ENCODE data around the gene SLC35B4.

The SLC35B4 gene

DNA sequence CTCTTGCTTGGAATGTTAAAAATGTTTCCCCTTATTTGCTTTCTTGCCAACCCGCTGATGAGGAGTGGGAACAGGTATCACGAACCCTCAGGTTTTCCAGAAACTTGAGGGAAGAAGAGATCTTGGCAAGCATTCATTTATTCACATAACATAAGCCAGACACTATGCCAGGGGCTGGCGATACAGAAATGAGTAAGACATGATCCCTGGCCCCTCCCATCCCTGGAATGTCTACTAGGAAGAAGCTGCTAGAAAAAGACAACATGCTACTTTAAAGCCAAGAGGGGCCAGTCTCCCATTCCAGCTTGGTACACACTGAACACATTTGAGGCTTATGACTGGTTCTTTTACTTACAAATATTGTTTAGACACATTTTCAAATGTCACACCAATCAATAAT is 26.4 kb downstream of the SLC35B4 start:
- Histone ChIP-seq H4K20me1 (ENCODE audit: low read depth, low read length) (no peaks in the 10 kb centered on the region), H3K9ac (ENCODE audit: low read length) (no peak overlapping the region), H3K27ac (ENCODE audit: low read depth, low read length) (no peak overlapping the region), H2AFZ (ENCODE audit: low read depth, low read length, severe bottlenecking) (no peak overlapping the region), H3K79me2 (ENCODE audit: insufficient read depth, low read length) (no peaks in the 10 kb centered on the region), H3K4me2 (ENCODE audit: low read depth, low read length, poor library complexity, severe bottlenecking) (no peak overlapping the region), H3K36me3 (ENCODE audit: low read length) (no peaks in the 10 kb centered on the region), H3K4me3 (ENCODE audit: insufficient read depth, low read length, poor library complexity, severe bottlenecking) (no peak overlapping the region), H3K9me2 (replicated peaks; ENCODE audit: insufficient read depth, low read length) (no peaks in the 10 kb centered on the region), H3F3A (ENCODE audit: insufficient read depth) (no peaks in the 10 kb centered on the region), H3K27me3 (ENCODE audit: low read length) (no peaks in the 10 kb centered on the region), H3K9me3 (ENCODE audit: insufficient read depth, low read length) (no peaks in the 10 kb centered on the region)
- TF ChIP-seq, protein P1, sequence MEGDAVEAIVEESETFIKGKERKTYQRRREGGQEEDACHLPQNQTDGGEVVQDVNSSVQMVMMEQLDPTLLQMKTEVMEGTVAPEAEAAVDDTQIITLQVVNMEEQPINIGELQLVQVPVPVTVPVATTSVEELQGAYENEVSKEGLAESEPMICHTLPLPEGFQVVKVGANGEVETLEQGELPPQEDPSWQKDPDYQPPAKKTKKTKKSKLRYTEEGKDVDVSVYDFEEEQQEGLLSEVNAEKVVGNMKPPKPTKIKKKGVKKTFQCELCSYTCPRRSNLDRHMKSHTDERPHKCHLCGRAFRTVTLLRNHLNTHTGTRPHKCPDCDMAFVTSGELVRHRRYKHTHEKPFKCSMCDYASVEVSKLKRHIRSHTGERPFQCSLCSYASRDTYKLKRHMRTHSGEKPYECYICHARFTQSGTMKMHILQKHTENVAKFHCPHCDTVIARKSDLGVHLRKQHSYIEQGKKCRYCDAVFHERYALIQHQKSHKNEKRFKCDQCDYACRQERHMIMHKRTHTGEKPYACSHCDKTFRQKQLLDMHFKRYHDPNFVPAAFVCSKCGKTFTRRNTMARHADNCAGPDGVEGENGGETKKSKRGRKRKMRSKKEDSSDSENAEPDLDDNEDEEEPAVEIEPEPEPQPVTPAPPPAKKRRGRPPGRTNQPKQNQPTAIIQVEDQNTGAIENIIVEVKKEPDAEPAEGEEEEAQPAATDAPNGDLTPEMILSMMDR (IDR thresholded peaks at IDR 0.05; ENCODE audit: insufficient read depth, low read length, poor library complexity, severe bottlenecking) = no peak
- TF ChIP-seq EZH2phosphoT487 (conservative IDR thresholded peaks at IDR 0.05; ENCODE audit: low read length) = no peak

DNA sequence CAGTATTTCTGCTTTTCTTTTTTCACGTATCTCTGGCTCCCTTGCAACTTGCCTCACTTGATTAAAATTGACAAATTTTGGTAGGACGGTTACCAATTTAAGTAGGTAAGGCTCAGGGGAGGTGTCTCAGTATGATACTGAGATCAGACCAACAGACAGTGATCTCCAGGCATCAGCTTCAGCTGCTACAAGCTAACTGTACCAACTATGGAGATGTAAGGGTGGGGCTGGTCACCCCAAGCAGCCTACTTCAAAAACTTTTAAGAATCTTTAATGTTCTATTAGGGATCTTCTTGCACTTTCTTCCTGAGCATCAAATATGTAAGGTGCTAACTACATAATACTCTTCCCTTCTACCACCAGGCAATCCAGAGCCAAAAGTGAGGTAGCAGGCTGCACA is 26.9 kb downstream of the SLC35B4 start:
- H3K27me3 ChIP-seq (ENCODE audit: low read length) = no peaks in the 10 kb centered on the region
- no peaks in the 10 kb centered on the region for H3F3A ChIP-seq (ENCODE audit: insufficient read depth)
- H3K36me3 ChIP-seq (ENCODE audit: low read length) = no peaks in the 10 kb centered on the region
- no peaks in the 10 kb centered on the region for H3K79me2 ChIP-seq (ENCODE audit: insufficient read depth, low read length)
- H3K4me2 ChIP-seq (ENCODE audit: low read depth, low read length, poor library complexity, severe bottlenecking) = no peak overlapping the region
- no peak overlapping the region for H3K4me3 ChIP-seq (ENCODE audit: insufficient read depth, low read length, poor library complexity, severe bottlenecking)
- H2AFZ ChIP-seq (ENCODE audit: low read depth, low read length, severe bottlenecking) = no peak overlapping the region
- no peaks in the 10 kb centered on the region for H4K20me1 ChIP-seq (ENCODE audit: low read depth, low read length)
- H3K9me3 ChIP-seq (ENCODE audit: insufficient read depth, low read length) = no peaks in the 10 kb centered on the region
- TF ChIP-seq, protein P1 (IDR thresholded peaks at IDR 0.05; ENCODE audit: insufficient read depth, low read length, poor library complexity, severe bottlenecking) = no peak
- no peak for TF ChIP-seq EZH2phosphoT487 (conservative IDR thresholded peaks at IDR 0.05; ENCODE audit: low read length)
- H3K27ac ChIP-seq (ENCODE audit: low read depth, low read length) = no peak overlapping the region
- no peaks in the 10 kb centered on the region for H3K9me2 ChIP-seq (replicated peaks; ENCODE audit: insufficient read depth, low read length)
- H3K9ac ChIP-seq (ENCODE audit: low read length) = no peak overlapping the region

DNA sequence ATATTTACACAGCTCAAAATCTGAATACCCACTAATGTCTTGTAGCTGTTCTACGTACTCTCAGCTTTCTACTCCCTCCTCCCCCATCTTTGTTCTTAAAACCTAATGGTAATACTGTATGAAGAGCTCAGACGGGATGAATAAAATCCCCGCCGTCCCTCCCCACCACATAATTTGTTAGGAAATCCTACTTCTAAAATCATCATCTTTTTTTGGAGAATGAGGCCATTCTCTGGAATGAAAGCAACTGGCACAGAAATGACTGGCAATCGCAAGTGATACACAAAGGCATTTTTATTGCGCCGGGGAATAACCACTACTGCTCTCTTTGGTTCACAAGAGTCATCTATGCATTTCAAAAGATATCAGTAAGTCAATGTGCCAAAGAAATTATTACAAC is 27.3 kb downstream of the SLC35B4 start:
- Histone ChIP-seq H3K9me2 (replicated peaks; ENCODE audit: insufficient read depth, low read length) (no peaks in the 10 kb centered on the region), H2AFZ (ENCODE audit: low read depth, low read length, severe bottlenecking) (no peak overlapping the region), H3K27me3 (ENCODE audit: low read length) (no peaks in the 10 kb centered on the region), H3K9ac (ENCODE audit: low read length) (no peak overlapping the region), H3K79me2 (ENCODE audit: insufficient read depth, low read length) (no peaks in the 10 kb centered on the region), H3F3A (ENCODE audit: insufficient read depth) (no peaks in the 10 kb centered on the region), H3K4me2 (ENCODE audit: low read depth, low read length, poor library complexity, severe bottlenecking) (no peak overlapping the region), H3K27ac (ENCODE audit: low read depth, low read length) (no peak overlapping the region), H3K36me3 (ENCODE audit: low read length) (no peaks in the 10 kb centered on the region), H3K4me3 (ENCODE audit: insufficient read depth, low read length, poor library complexity, severe bottlenecking) (no peak overlapping the region), H4K20me1 (ENCODE audit: low read depth, low read length) (no peaks in the 10 kb centered on the region), H3K9me3 (ENCODE audit: insufficient read depth, low read length) (no peaks in the 10 kb centered on the region)
- TF ChIP-seq, protein P1 (IDR thresholded peaks at IDR 0.05; ENCODE audit: insufficient read depth, low read length, poor library complexity, severe bottlenecking) = no peak
- no peak for TF ChIP-seq EZH2phosphoT487 (conservative IDR thresholded peaks at IDR 0.05; ENCODE audit: low read length)
